ENCODE data around the gene ERC1.

DNA sequence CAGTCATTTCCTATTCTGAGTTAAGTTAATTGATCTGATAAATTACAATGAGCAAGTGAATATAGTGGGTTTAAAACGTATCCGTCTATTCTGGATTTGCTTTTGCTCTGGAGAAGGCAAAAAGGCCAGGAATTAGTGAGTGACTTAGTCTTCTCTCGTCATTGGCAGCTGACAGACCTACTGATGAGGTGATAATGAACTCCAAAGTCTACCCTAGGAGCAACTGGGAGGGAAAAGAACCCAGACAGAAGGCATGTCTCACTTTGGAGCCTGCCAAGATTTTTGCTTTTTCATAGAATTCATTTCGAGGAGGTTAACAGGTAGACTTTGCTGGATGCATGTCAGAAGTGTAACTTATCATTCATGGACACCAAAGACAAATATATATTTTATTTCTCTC, 333.1 kb downstream of the ERC1 start:
- TF ChIP-seq, protein P1, sequence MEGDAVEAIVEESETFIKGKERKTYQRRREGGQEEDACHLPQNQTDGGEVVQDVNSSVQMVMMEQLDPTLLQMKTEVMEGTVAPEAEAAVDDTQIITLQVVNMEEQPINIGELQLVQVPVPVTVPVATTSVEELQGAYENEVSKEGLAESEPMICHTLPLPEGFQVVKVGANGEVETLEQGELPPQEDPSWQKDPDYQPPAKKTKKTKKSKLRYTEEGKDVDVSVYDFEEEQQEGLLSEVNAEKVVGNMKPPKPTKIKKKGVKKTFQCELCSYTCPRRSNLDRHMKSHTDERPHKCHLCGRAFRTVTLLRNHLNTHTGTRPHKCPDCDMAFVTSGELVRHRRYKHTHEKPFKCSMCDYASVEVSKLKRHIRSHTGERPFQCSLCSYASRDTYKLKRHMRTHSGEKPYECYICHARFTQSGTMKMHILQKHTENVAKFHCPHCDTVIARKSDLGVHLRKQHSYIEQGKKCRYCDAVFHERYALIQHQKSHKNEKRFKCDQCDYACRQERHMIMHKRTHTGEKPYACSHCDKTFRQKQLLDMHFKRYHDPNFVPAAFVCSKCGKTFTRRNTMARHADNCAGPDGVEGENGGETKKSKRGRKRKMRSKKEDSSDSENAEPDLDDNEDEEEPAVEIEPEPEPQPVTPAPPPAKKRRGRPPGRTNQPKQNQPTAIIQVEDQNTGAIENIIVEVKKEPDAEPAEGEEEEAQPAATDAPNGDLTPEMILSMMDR (IDR thresholded peaks at IDR 0.05; ENCODE audit: low read length) = no peak
- no peak for TF ChIP-seq EZH2 (optimal IDR thresholded peaks at IDR 0.05; ENCODE audit: low read depth, low read length)
- no peak for TF ChIP-seq EZH2phosphoT487 (IDR thresholded peaks at IDR 0.05; ENCODE audit: low read length)

Data from MM.1S (cell line).